GM21515 (cell line): ENCODE data around the gene CORO6.

ENCODE experiments used
- ATAC-seq: cut with Tn5 transposase; IDR thresholded peaks from one replicate; pipeline ENCODE4 v1.9.1; 2021; ENCODE audit not compliant: unreplicated experiment

The CORO6 gene

GRCh38 chr17:29567304-29567553 lies 55.5 kb downstream of the CORO6 start:
- ATAC-seq: peak; percentile 7

GRCh38 chr17:29566473-29567303 lies 56.0 kb downstream of the CORO6 start, which contains the start of gene ABHD15:
Gene ABHD15 (minus strand): TSS chr17:29567037. CDS start chr17:29566966, 71 bp downstream.
- ATAC-seq: peak; percentile 15

DNA sequence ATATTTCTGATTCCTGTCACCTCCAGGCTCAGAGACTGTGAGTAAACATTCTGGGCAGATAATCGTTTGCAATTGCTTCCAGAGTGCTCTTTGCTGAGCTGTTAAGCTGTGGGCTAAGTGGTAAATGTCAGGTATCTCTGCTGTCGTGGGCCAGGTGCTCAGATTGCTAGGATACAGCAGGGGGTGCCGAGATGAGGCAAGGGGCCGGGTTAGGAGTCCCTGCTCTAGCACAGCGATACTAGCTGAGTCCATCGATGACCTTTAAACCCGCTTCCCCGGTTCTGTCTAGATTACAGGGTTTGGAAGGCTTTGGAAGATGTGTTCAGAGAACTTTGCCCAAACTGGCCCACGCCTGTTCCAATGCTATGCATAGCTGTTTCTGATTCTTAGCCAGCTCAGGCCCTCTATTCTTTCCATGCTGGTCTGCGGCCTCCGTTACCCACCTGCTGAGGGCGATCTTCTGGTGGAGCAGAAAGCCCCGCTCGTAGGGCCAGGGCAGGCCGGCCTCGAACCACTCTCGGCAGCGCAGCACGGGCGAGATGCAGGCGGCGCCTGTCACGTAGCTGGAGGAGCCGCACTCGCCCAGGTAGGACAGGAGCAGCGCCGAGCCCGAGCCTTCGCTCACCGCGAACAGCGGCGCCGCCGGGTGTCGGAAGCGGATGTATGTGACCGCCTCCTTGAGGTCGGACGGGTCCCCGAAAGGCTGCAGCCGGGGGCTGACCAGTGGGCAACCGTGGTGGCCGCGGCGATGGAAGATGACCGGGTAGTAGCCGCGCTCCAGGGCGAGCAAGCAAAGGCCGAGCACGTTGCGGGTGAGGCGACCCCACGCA lies 56.9 kb downstream of the CORO6 start:
- no peak for ATAC-seq
